AG04450 (cell line): ENCODE results near the gene ROCK2. TPM values are rescaled to one million over a fixed set of nuclear protein-coding genes. Genes with fewer than 3 reads are reported as not detected.

Source experiments
- CTCF ChIA-PET: fragments of 300-600, 350-600 bp; formaldehyde crosslinking; extraction: SDS; loops from one replicate; lab custom pipeline; 2022; ENCODE audit warnings: antibody characterized with exemption, inconsistent platforms; lab: Charles Lee
- POLR2A ChIA-PET: fragments of 350-600 bp; formaldehyde crosslinking; extraction: SDS; loops from one replicate; lab custom pipeline; 2021; ENCODE audit warnings: antibody characterized with exemption, inconsistent platforms; lab: Yijun Ruan, JAX
- DNase-seq: peaks from one replicate; pipeline ENCODE4 v3.0.0-alpha.2; 2011; ENCODE audit warnings: low read depth, low spot score
- H3K27ac ChIP-seq: one replicate; pipeline ENCODE4 v1.5.1; 2012; ENCODE audit warnings: low read depth, low read length, control low read depth
- H3K27me3 ChIP-seq: one replicate; pipeline ENCODE4 v1.6.0; 2012; ENCODE audit warnings: low read length; ENCODE audit not compliant: control insufficient read depth, insufficient read depth
- H3K4me3 ChIP-seq: 2 replicates; pipeline ENCODE4 v1.5.1; 2011; ENCODE audit warnings: mild to moderate bottlenecking, low read depth, low read length, control low read depth
- H3K9me3 ChIP-seq: 2 replicates; pipeline ENCODE4 v1.5.1; 2012; ENCODE audit warnings: low read length; ENCODE audit not compliant: control insufficient read depth, insufficient read depth
- polyA plus RNA-seq: library from polyadenylated mRNA; depleted of rRNA; stranded (reverse); fragments of >200 nt; gene quantifications from 2 replicates; pipeline ENCODE4 v1.2.3, GENCODE V29; 2011
- TF ChIP-seq, protein P1 (sequence below): IDR thresholded peaks from 2 replicates; pipeline ENCODE4 v1.5.1; 2011; ENCODE audit warnings: low read depth, low read length, control low read depth, inconsistent platforms

The ROCK2 gene
- polyA plus RNA-seq, 1 experiment: 28.2 TPM

DNA sequence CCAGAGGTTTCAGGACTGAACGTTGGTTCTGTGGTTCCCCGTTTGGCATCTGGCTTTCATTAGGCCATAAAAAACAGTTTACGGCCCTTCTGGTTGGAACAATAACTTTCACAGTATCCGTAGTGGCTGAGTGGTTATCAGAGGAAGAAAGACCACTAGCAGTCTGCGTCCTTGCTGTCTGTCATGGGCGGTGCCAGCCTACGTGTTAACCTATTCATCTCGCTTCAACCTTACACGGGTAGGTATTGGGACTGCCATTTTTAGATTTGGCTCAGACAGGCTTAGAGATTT, 42.6 kb upstream of the ROCK2 start:
- H3K27ac ChIP-seq: no peak overlapping the region
- POLR2A ChIA-PET: interaction anchor here (1.5 kb wide), 1 partner anchor 13 kb away, joined by 4 read pairs; no protein-coding TSS in a partner anchor
- H3K9me3 ChIP-seq: no peaks in the 10 kb centered on the region
- DNase-seq: no peak
- TF ChIP-seq, protein P1, sequence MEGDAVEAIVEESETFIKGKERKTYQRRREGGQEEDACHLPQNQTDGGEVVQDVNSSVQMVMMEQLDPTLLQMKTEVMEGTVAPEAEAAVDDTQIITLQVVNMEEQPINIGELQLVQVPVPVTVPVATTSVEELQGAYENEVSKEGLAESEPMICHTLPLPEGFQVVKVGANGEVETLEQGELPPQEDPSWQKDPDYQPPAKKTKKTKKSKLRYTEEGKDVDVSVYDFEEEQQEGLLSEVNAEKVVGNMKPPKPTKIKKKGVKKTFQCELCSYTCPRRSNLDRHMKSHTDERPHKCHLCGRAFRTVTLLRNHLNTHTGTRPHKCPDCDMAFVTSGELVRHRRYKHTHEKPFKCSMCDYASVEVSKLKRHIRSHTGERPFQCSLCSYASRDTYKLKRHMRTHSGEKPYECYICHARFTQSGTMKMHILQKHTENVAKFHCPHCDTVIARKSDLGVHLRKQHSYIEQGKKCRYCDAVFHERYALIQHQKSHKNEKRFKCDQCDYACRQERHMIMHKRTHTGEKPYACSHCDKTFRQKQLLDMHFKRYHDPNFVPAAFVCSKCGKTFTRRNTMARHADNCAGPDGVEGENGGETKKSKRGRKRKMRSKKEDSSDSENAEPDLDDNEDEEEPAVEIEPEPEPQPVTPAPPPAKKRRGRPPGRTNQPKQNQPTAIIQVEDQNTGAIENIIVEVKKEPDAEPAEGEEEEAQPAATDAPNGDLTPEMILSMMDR: no peak
- H3K4me3 ChIP-seq: no peak overlapping the region
- H3K27me3 ChIP-seq: no peaks in the 10 kb centered on the region
- CTCF ChIA-PET: interaction anchor here (1.1 kb wide), 1 partner anchor 12 kb away, joined by 3 read pairs; no protein-coding TSS in a partner anchor

DNA sequence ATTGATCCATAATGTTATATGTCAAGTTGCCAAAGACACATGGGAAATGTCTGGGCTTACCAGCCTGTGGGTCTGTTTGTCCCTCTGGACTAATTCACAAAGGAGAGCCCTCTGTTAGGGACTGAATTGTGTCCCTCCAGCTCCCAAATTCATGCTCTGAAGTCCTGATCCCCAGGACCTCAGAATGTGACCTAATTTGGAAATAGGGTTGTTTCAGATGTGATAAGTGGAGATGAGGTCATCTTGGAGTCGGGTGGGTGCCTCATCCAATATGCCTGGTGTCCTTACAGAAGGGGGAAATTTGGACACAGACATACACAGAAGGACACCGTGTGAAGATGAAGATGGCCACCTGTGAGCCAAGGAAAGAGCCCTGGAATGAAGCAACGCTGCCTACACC, 41.4 kb upstream of the ROCK2 start:
- H3K27ac ChIP-seq: no peak overlapping the region
- no peaks in the 10 kb centered on the region for H3K9me3 ChIP-seq
- H3K27me3 ChIP-seq: no peaks in the 10 kb centered on the region
- ChIA-PET POLR2A (no interaction called here), CTCF (no interaction called here)
- TF ChIP-seq, protein P1: no peak
- H3K4me3 ChIP-seq: no peak overlapping the region
- DNase-seq: no peak

- Histone ChIP-seq H3K9me3 (no peaks in the 10 kb centered on the region), H3K27ac (no peak overlapping the region), H3K27me3 (no peaks in the 10 kb centered on the region), H3K4me3 (no peak overlapping the region)
- ChIA-PET CTCF (interaction anchor here (1.2 kb wide), 1 partner anchor 151 kb away, joined by 3 read pairs; no protein-coding TSS in a partner anchor), POLR2A (interaction anchor here (1.1 kb wide), 1 partner anchor 11 kb away, joined by 3 read pairs; no protein-coding TSS in a partner anchor)
- TF ChIP-seq, protein P1: no peak
- DNase-seq: no peak
Measured at GRCh38 chr2:11385216-11385615, 40.8 kb upstream of the ROCK2 start.

- Histone ChIP-seq H3K9me3 (no peaks in the 10 kb centered on the region), H3K4me3 (no peak overlapping the region), H3K27ac (peak overlapping the region; percentile 31), H3K27me3 (no peaks in the 10 kb centered on the region)
- ChIA-PET CTCF (no interaction called here), POLR2A (interaction anchor here (0.6 kb wide), 1 partner anchor 116 kb away, joined by 3 read pairs; no protein-coding TSS in a partner anchor)
- peak; percentile 21 for DNase-seq
- TF ChIP-seq, protein P1: no peak
Measured at GRCh38 chr2:11379558-11379957, 35.1 kb upstream of the ROCK2 start.

GRCh38 chr2:11377928-11378545, 33.6 kb upstream of the ROCK2 start:
- POLR2A ChIA-PET: no interaction called here
- Histone ChIP-seq H3K4me3 (peak overlapping the region; percentile 36), H3K27me3 (no peaks in the 10 kb centered on the region), H3K9me3 (no peaks in the 10 kb centered on the region), H3K27ac (peak overlapping the region; percentile 75)
- TF ChIP-seq, protein P1: no peak
- peak; percentile 36 for DNase-seq
- CTCF ChIA-PET: no interaction called here
